K562 (cell line): ENCODE results near the gene ZBTB49. TPM values are rescaled to one million over a fixed set of nuclear protein-coding genes. Genes with fewer than 3 reads are reported as not detected.

Experiments used
- EGR1 ChIP-seq: fragments of 450-650 bp; conservative IDR thresholded peaks from 2 replicates; pipeline ENCODE4 v1.6.1; 2017; ENCODE audit warnings: mild to moderate bottlenecking
- GTF2A2 ChIP-seq: IDR thresholded peaks from 2 replicates; pipeline ENCODE4 v1.6.1; 2016; ENCODE audit warnings: mild to moderate bottlenecking, missing genetic modification characterization, missing compliant biosample characterization
- JUN ChIP-seq, 2 experiments: sonication (generic) in 1 of 2; formaldehyde crosslinking in 1 of 2; IDR thresholded peaks; 2 replicates each; pipeline versions ENCODE4 v1.6.1 to v1.8.0; 2012 to 2022; ENCODE audit warnings: borderline replicate concordance in 2 of 2, mild to moderate bottlenecking in 2 of 2, improper control_type of control experiment in 1 of 2, low read depth in 1 of 2, low read length in 1 of 2, missing genetic modification reagents in 1 of 2
- KDM4B ChIP-seq, 2 experiments: fragments of 450-650 bp in 1 of 2; sonication (generic) in 1 of 2; IDR thresholded peaks; 2 replicates each; pipeline ENCODE4 v1.6.1; 2016 to 2017; ENCODE audit warnings: borderline replicate concordance in 2 of 2, antibody characterized with exemption in 1 of 2, low read depth in 1 of 2, mild to moderate bottlenecking in 1 of 2
- SIRT6 ChIP-seq: IDR thresholded peaks from one replicate; pipeline ENCODE4 v1.6.1; 2012; ENCODE audit warnings: low read depth, mild to moderate bottlenecking, control low read depth, inconsistent platforms, low read length, moderate library complexity
- SPI1 ChIP-seq: IDR thresholded peaks from 2 replicates; pipeline ENCODE4 v1.6.1; 2011; ENCODE audit warnings: low read depth, low read length, control low read depth, borderline replicate concordance
- SREBF1 ChIP-seq: fragments of 150-350 bp; IDR thresholded peaks from 2 replicates; pipeline ENCODE4 v1.6.1; 2014; ENCODE audit warnings: antibody characterized with exemption, low read depth, low read length, borderline replicate concordance
- ZNF121 ChIP-seq: sonication (generic); formaldehyde crosslinking; conservative IDR thresholded peaks from 2 replicates; pipeline ENCODE4 v1.8.0; 2022; ENCODE audit warnings: missing genetic modification reagents
- ZNF165 ChIP-seq: fragments of 250-450 bp; sonication (Bioruptor Pico); IDR thresholded peaks from 2 replicates; pipeline ENCODE4 v1.4.0; 2020; ENCODE audit warnings: borderline replicate concordance
- ZNF175 ChIP-seq: fragments of 200-800 bp; sonication (Bioruptor generic); IDR thresholded peaks from 2 replicates; pipeline ENCODE4 v1.6.1; 2016; ENCODE audit warnings: low read depth, mild to moderate bottlenecking, missing genetic modification characterization, missing compliant biosample characterization
- ZNF586 ChIP-seq: fragments of 450-650 bp; formaldehyde crosslinking; conservative IDR thresholded peaks from 2 replicates; pipeline ENCODE4 v1.4.0; 2020; ENCODE audit warnings: mild to moderate bottlenecking, moderate library complexity
- polyA plus RNA-seq, 8 experiments: library from polyadenylated mRNA; depleted of rRNA in 4 of 8; stranded (reverse) in 5 of 8; unstranded in 3 of 8; fragments of >200 nt; fragmentation: Nextera tagmentation in 2 of 8; fragmentation: Illumina TruSeq in 1 of 8; extraction: Ambion mirVana in 2 of 8; extraction: Trizol in 1 of 8; gene quantifications; 2 replicates each; pipeline versions ENCODE4 v1.2.1 to v1.2.3, GENCODE V29; 2011 to 2014; ENCODE audit warnings: inconsistent platforms in 1 of 8, missing spikeins in 1 of 8
- total RNA-seq, 7 experiments: library from RNA; depleted of rRNA in 6 of 7; stranded (reverse); fragments of >200 nt in 6 of 7; fragmentation: Illumina TruSeq in 2 of 7; extraction: Trizol in 2 of 7; gene quantifications; 2 replicates each; pipeline versions ENCODE4 v1.2.1 to v1.2.3, GENCODE V29; 2011 to 2021; ENCODE audit warnings: low replicate concordance in 1 of 7
- TF ChIP-seq, protein P1 (sequence below): fragments of 200-400 bp; formaldehyde crosslinking; IDR thresholded peaks from 2 replicates; pipeline ENCODE4 v1.6.1; 2017; ENCODE audit warnings: mild to moderate bottlenecking, low read depth, low read length, moderate library complexity
- TF ChIP-seq, protein P2 (sequence below): fragments of 250-450 bp; sonication (Bioruptor Pico); IDR thresholded peaks from 2 replicates; pipeline ENCODE4 v1.4.0; 2020; ENCODE audit warnings: mild to moderate bottlenecking, moderate library complexity
- TF ChIP-seq, protein P3 (sequence below): fragments of 450-650 bp; conservative IDR thresholded peaks from 2 replicates; pipeline ENCODE4 v1.6.1; 2016; ENCODE audit warnings: missing genetic modification characterization, low read depth, mild to moderate bottlenecking, control low read depth, missing compliant biosample characterization
- TF ChIP-seq, protein P4 (sequence below), 3 experiments: fragments of 200-800 bp in 1 of 3; sonication (Bioruptor generic) in 1 of 3; sonication (generic) in 1 of 3; formaldehyde crosslinking in 1 of 3; IDR thresholded peaks; 2 replicates each; pipeline versions ENCODE4 v1.6.1 to v1.8.0; 2016 to 2022; ENCODE audit warnings: mild to moderate bottlenecking in 2 of 3, missing compliant biosample characterization in 2 of 3, missing genetic modification characterization in 2 of 3, missing genetic modification reagents in 1 of 3

The ZBTB49 gene
- total and polyA plus RNA-seq, 9 of the 15 experiments (the other 6 are each of a cell fraction or from before 2014, with no cell fraction given) = 0.49 to 8.0 (median 4.2) TPM

DNA sequence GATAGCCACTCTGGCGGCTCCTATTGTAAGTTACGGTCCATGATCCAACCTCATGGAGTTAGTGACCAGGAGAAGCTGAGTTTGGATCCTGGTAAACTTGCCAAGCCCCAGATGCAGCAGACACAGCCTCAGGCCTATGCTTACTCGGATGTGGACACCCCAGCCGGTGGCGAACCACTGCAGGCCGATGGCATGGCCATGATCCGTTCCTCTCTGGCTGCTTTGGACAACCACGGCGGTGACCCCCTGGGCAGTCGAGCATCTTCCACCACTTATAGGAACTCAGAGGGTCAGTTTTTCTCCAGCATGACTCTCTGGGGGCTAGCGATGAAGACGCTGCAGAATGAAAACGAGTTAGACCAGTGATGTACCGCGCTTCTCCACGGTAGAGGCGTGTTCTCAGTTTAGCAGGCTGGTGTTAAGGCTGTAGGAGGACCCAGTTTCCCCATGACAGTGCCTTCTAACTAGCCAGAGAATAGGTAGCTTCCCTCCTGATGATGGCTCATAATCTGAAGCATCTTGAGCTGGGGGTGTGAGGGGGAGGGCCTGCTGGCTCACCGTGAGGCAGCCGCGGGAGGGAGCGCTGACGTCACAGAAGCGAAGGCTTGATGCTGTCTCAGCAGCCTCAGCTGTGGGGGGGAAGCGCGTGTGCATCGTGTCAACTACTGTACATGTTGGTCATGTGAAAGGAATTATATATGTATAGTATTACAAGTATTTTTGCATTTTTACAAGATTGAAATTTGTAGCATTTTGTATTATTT, 31.1 kb downstream of the ZBTB49 start (continued):
- TF ChIP-seq JUN (IDR thresholded peaks at IDR 0.05; ENCODE audit: borderline replicate concordance, low read depth, low read length) = no peak
- TF ChIP-seq JUN (CRISPR knock-in tag; IDR thresholded peaks at IDR 0.05; ENCODE audit: borderline replicate concordance) = no peak
- TF ChIP-seq SREBF1 = no peak
- TF ChIP-seq ZNF165 (CRISPR knock-in tag) = no peak
- TF ChIP-seq, protein P1, sequence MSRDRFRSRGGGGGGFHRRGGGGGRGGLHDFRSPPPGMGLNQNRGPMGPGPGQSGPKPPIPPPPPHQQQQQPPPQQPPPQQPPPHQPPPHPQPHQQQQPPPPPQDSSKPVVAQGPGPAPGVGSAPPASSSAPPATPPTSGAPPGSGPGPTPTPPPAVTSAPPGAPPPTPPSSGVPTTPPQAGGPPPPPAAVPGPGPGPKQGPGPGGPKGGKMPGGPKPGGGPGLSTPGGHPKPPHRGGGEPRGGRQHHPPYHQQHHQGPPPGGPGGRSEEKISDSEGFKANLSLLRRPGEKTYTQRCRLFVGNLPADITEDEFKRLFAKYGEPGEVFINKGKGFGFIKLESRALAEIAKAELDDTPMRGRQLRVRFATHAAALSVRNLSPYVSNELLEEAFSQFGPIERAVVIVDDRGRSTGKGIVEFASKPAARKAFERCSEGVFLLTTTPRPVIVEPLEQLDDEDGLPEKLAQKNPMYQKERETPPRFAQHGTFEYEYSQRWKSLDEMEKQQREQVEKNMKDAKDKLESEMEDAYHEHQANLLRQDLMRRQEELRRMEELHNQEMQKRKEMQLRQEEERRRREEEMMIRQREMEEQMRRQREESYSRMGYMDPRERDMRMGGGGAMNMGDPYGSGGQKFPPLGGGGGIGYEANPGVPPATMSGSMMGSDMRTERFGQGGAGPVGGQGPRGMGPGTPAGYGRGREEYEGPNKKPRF = no peak
- TF ChIP-seq, protein P2, sequence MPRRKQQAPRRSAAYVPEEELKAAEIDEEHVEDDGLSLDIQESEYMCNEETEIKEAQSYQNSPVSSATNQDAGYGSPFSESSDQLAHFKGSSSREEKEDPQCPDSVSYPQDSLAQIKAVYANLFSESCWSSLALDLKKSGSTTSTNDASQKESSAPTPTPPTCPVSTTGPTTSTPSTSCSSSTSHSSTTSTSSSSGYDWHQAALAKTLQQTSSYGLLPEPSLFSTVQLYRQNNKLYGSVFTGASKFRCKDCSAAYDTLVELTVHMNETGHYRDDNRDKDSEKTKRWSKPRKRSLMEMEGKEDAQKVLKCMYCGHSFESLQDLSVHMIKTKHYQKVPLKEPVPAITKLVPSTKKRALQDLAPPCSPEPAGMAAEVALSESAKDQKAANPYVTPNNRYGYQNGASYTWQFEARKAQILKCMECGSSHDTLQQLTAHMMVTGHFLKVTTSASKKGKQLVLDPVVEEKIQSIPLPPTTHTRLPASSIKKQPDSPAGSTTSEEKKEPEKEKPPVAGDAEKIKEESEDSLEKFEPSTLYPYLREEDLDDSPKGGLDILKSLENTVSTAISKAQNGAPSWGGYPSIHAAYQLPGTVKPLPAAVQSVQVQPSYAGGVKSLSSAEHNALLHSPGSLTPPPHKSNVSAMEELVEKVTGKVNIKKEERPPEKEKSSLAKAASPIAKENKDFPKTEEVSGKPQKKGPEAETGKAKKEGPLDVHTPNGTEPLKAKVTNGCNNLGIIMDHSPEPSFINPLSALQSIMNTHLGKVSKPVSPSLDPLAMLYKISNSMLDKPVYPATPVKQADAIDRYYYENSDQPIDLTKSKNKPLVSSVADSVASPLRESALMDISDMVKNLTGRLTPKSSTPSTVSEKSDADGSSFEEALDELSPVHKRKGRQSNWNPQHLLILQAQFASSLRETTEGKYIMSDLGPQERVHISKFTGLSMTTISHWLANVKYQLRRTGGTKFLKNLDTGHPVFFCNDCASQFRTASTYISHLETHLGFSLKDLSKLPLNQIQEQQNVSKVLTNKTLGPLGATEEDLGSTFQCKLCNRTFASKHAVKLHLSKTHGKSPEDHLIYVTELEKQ (CRISPR knock-in tag) = no peak
- no peak for TF ChIP-seq SIRT6
- no peak for TF ChIP-seq ZNF121
- TF ChIP-seq EGR1 = peak; percentile 76
- TF ChIP-seq, protein P3, sequence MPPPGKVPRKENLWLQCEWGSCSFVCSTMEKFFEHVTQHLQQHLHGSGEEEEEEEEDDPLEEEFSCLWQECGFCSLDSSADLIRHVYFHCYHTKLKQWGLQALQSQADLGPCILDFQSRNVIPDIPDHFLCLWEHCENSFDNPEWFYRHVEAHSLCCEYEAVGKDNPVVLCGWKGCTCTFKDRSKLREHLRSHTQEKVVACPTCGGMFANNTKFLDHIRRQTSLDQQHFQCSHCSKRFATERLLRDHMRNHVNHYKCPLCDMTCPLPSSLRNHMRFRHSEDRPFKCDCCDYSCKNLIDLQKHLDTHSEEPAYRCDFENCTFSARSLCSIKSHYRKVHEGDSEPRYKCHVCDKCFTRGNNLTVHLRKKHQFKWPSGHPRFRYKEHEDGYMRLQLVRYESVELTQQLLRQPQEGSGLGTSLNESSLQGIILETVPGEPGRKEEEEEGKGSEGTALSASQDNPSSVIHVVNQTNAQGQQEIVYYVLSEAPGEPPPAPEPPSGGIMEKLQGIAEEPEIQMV (tag) = no peak
- no peak for TF ChIP-seq ZNF175
- no peak for TF ChIP-seq SPI1
- no peak for TF ChIP-seq ZNF586
- no peak for TF ChIP-seq GTF2A2 (tag)
- TF ChIP-seq KDM4B (IDR thresholded peaks at IDR 0.05; ENCODE audit: borderline replicate concordance in 2 of 2, low read depth in 1 of 2) = no peak
- TF ChIP-seq, protein P4, sequence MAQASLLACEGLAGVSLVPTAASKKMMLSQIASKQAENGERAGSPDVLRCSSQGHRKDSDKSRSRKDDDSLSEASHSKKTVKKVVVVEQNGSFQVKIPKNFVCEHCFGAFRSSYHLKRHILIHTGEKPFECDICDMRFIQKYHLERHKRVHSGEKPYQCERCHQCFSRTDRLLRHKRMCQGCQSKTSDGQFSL (CRISPR knock-in tag; IDR thresholded peaks at IDR 0.05) = 0 out of 2 replicates have a peak, but pooled peaks have one; percentile 35
- TF ChIP-seq, protein P4 (tag; IDR thresholded peaks at IDR 0.05) = no peak
